HepG2 (cell line): Measurements from ENCODE around the gene SLC38A2. TPM values are rescaled to one million over a fixed set of nuclear protein-coding genes. Genes with fewer than 3 reads are reported as not detected.
A peak's percentile ranks its signal among the peaks of the same experiment; 100 is the strongest.

Source experiments
- AFF4 ChIP-seq: sonication (generic); formaldehyde crosslinking; IDR thresholded peaks from 2 replicates; pipeline ENCODE4 v1.4.0; 2020; ENCODE audit warnings: missing genetic modification reagents
- AGO2 ChIP-seq: fragments of 200-400 bp; formaldehyde crosslinking; optimal IDR thresholded peaks from 2 replicates; pipeline ENCODE3; 2017; ENCODE audit warnings: mild to moderate bottlenecking, low read depth, low read length, moderate library complexity
- DNMT3B ChIP-seq: conservative IDR thresholded peaks from 2 replicates; pipeline ENCODE4 v1.6.1; 2016; ENCODE audit warnings: missing biosample characterization, control low read depth
- GMEB1 ChIP-seq: sonication (generic); formaldehyde crosslinking; IDR thresholded peaks from 2 replicates; pipeline ENCODE4 v1.5.1; 2020; ENCODE audit warnings: missing genetic modification reagents, mild to moderate bottlenecking, borderline replicate concordance
- HMG20A ChIP-seq: IDR thresholded peaks from 2 replicates; pipeline ENCODE4 v1.6.1; 2016; ENCODE audit warnings: borderline replicate concordance
- HNRNPL ChIP-seq: fragments of 200-400 bp; formaldehyde crosslinking; IDR thresholded peaks from 2 replicates; pipeline ENCODE4 v1.6.1; 2017; ENCODE audit warnings: mild to moderate bottlenecking, low read depth, low read length
- IKZF5 ChIP-seq: IDR thresholded peaks from 2 replicates; pipeline ENCODE4 v1.6.1; 2018; ENCODE audit warnings: missing genetic modification reagents, mild to moderate bottlenecking, missing compliant biosample characterization
- POLR2AphosphoS2 ChIP-seq: IDR thresholded peaks from 2 replicates; pipeline ENCODE4 v1.6.1; 2011; ENCODE audit warnings: low read depth, low read length, improper control_type of control experiment
- POLR2AphosphoS5 ChIP-seq: IDR thresholded peaks from 2 replicates; pipeline ENCODE4 v1.6.1; 2012; ENCODE audit warnings: low read depth, low read length
- RBM22 ChIP-seq: fragments of 200-400 bp; formaldehyde crosslinking; optimal IDR thresholded peaks from 2 replicates; pipeline ENCODE3; 2017; ENCODE audit warnings: mild to moderate bottlenecking, low read length, moderate library complexity
- polyA plus RNA-seq, 8 experiments: library from polyadenylated mRNA; depleted of rRNA in 3 of 8; stranded (reverse) in 7 of 8; unstranded in 1 of 8; fragments of >200 nt; fragmentation: Illumina TruSeq in 4 of 8; extraction: Trizol in 4 of 8; gene quantifications; 2 replicates each; pipeline versions ENCODE4 v1.2.1 to v1.2.3, GENCODE V29; 2011 to 2016; ENCODE audit warnings: low read depth in 4 of 8, missing spikeins in 1 of 8, mixed read lengths in 1 of 8; ENCODE audit not compliant: insufficient read depth in 1 of 8
- total RNA-seq, 5 experiments: library from RNA; depleted of rRNA; stranded (reverse); fragments of >200 nt; fragmentation: Illumina TruSeq; extraction: Trizol; gene quantifications; 2 replicates each; pipeline ENCODE4 v1.2.3, GENCODE V29; 2016; ENCODE audit warnings: low read depth in 1 of 5

Gene SLC38A2
- total and polyA plus RNA-seq, 2 of the 13 experiments (the other 11 are each of a cell fraction or from before 2014, with no cell fraction given), result 368 to 880 TPM

- peak; percentile 63; the same call in 1 of the 2 replicates for TF ChIP-seq IKZF5 (CRISPR knock-in tag)
- TF ChIP-seq POLR2AphosphoS2, result 0 out of 2 replicates have a peak, but pooled peaks have one; percentile 58
- TF ChIP-seq RBM22, result peak; percentile 100
- TF ChIP-seq HNRNPL, result peak; percentile 68
- TF ChIP-seq HMG20A, result 0 out of 2 replicates have a peak, but pooled peaks have one; percentile 9
- peak; percentile 70 for TF ChIP-seq AGO2
- TF ChIP-seq POLR2AphosphoS5, result peak; percentile 69; the same call in 1 of the 2 replicates
- TF ChIP-seq AFF4 (CRISPR knock-in tag), result peak; percentile 65; the same call in 1 of the 2 replicates
- 0 out of 2 replicates have a peak, but pooled peaks have one; percentile 45 for TF ChIP-seq DNMT3B (CRISPR knock-in tag)
- no peak for TF ChIP-seq GMEB1 (CRISPR knock-in tag)
These were observed 11.5 kb downstream of the SLC38A2 start (continued) for GRCh38 chr12:46360908-46361666.
